ENCODE data around the gene ABAT. TPM values are rescaled to one million over a fixed set of nuclear protein-coding genes. Genes with fewer than 3 reads are reported as not detected.

Gene ABAT
- total RNA-seq, 6 experiments from 2014 or later, result 0.51 to 1.3 (median 0.59) TPM

- Mint-ChIP-seq H3K9me3 (no peaks in the 10 kb centered on the region), H3K4me1 (ENCODE audit: low read depth) (no peaks in the 10 kb centered on the region), H3K36me3 (ENCODE audit: low read depth) (peaks cover 38% of the 10 kb centered on the region), H3K27ac (no peak overlapping the region), H3K4me3 (no peak overlapping the region), H3K27me3 (ENCODE audit: insufficient read depth) (peaks cover 2% of the 10 kb centered on the region; the same call in 1 of the 2 replicates)
- TF ChIP-seq, protein P1, sequence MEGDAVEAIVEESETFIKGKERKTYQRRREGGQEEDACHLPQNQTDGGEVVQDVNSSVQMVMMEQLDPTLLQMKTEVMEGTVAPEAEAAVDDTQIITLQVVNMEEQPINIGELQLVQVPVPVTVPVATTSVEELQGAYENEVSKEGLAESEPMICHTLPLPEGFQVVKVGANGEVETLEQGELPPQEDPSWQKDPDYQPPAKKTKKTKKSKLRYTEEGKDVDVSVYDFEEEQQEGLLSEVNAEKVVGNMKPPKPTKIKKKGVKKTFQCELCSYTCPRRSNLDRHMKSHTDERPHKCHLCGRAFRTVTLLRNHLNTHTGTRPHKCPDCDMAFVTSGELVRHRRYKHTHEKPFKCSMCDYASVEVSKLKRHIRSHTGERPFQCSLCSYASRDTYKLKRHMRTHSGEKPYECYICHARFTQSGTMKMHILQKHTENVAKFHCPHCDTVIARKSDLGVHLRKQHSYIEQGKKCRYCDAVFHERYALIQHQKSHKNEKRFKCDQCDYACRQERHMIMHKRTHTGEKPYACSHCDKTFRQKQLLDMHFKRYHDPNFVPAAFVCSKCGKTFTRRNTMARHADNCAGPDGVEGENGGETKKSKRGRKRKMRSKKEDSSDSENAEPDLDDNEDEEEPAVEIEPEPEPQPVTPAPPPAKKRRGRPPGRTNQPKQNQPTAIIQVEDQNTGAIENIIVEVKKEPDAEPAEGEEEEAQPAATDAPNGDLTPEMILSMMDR (IDR thresholded peaks at IDR 0.05), result no peak
- no peak for DNase-seq
These were observed 44.0 kb upstream of the ABAT start for GRCh38 chr16:8630255-8630953.

DNA sequence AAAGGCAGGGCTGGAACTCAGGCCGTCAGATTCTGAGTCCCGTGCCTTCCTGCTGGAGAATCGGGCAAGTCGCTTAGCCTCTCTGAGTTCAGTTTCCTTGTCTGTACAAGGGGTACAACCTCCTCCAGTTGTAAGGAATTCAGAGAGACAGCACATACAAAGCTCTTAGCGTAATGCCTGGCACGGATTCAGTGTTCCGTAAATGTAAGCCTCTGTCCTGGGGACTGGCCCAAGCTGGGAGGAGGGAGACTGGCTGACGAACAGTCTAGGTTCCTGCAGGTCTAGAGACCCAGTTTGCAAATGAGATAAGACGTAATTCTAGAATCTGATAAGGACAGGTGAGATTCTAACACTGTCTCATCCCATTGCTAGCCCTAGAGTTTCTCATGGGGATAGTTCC, 43.0 kb upstream of the ABAT start:
- Mint-ChIP-seq H3K27me3 (ENCODE audit: insufficient read depth) (peaks cover 2% of the 10 kb centered on the region; the same call in 1 of the 2 replicates), H3K27ac (no peak overlapping the region), H3K9me3 (no peaks in the 10 kb centered on the region), H3K4me1 (ENCODE audit: low read depth) (no peaks in the 10 kb centered on the region), H3K36me3 (ENCODE audit: low read depth) (peaks cover 39% of the 10 kb centered on the region), H3K4me3 (no peak overlapping the region)
- TF ChIP-seq, protein P1 (IDR thresholded peaks at IDR 0.05), result no peak
- no peak for DNase-seq

GRCh38 chr16:8631818-8632465, 42.5 kb upstream of the ABAT start:
- TF ChIP-seq, protein P1 (IDR thresholded peaks at IDR 0.05), result no peak
- H3K9me3 Mint-ChIP-seq, result no peaks in the 10 kb centered on the region
- no peak overlapping the region for H3K4me3 Mint-ChIP-seq

DNA sequence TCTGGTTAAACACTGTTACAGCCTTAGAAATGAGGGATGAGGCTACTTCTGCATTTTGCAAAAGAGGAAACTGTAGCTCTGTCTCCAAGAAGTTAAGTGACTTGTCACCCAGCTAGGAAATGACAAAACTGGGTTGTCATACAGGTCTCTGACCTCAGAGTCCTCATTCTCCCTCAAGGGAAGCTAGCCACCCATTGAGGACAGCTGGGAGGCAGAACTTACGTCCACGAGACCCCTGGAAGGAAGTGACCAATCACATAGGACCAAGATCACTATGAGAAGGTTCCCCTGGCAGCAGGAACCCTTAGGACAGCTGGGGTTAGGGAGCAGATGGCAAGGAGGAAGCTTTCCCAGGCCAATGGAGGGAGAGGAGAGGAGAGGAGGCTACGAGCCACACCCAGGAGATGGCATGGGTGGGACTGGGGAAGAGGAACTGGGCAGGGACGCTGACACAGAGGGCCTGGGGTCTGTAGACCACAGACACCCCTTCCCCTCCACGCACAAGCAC, 41.7 kb upstream of the ABAT start:
- no peaks in the 10 kb centered on the region for H3K4me1 Mint-ChIP-seq (ENCODE audit: low read depth)

More at GRCh38 chr16:8631818-8632465, 42.5 kb upstream of the ABAT start:
- H3K27me3 Mint-ChIP-seq (ENCODE audit: insufficient read depth), result peaks cover 2% of the 10 kb centered on the region; the same call in 1 of the 2 replicates
- no peaks in the 10 kb centered on the region for H3K4me1 Mint-ChIP-seq (ENCODE audit: low read depth)
- H3K36me3 Mint-ChIP-seq (ENCODE audit: low read depth), result peaks cover 39% of the 10 kb centered on the region
- no peak overlapping the region for H3K27ac Mint-ChIP-seq
- no peak for DNase-seq

GRCh38 chr16:8634991-8635736, 39.3 kb upstream of the ABAT start:
- Mint-ChIP-seq H3K27ac (no peak overlapping the region), H3K4me1 (ENCODE audit: low read depth) (no peaks in the 10 kb centered on the region), H3K27me3 (ENCODE audit: insufficient read depth) (peaks cover 2% of the 10 kb centered on the region; the same call in 1 of the 2 replicates), H3K36me3 (ENCODE audit: low read depth) (peaks cover 21% of the 10 kb centered on the region; the same call in 1 of the 2 replicates), H3K9me3 (no peaks in the 10 kb centered on the region), H3K4me3 (no peak overlapping the region)
- TF ChIP-seq, protein P1 (IDR thresholded peaks at IDR 0.05), result peak; percentile 77
- peak; percentile 33 for DNase-seq

More for the DNA sequence above, 41.7 kb upstream of the ABAT start:
- Mint-ChIP-seq H3K27me3 (ENCODE audit: insufficient read depth) (peaks cover 2% of the 10 kb centered on the region; the same call in 1 of the 2 replicates), H3K9me3 (no peaks in the 10 kb centered on the region), H3K4me3 (no peak overlapping the region), H3K36me3 (ENCODE audit: low read depth) (peaks cover 33% of the 10 kb centered on the region), H3K27ac (no peak overlapping the region)
- TF ChIP-seq, protein P1 (IDR thresholded peaks at IDR 0.05), result no peak
- DNase-seq, result no peak
